Upper lobe of left lung (tissue), 4 donors: ENCODE measurements around the gene SAXO2.
"Not testable (repeated sequence)": the region's sequence is repeated elsewhere in the genome, so short reads cannot be mapped to it uniquely, and the experiment has no call there.

Experiments
- EP300 ChIP-seq, 4 donors: sonication (generic); formaldehyde crosslinking; IDR thresholded peaks; one replicate each; pipeline ENCODE4 v1.5.1; 2017; ENCODE audit warnings: antibody characterized with exemption in 4 of 4, control low read depth in 2 of 4
- POLR2A ChIP-seq, 4 donors: fragments of 450-650 bp; IDR thresholded peaks; one replicate each; pipeline ENCODE4 v1.5.1; 2016 to 2017; ENCODE audit warnings: antibody characterized with exemption in 4 of 4, mild to moderate bottlenecking in 2 of 4
- TF ChIP-seq, protein P1 (sequence below), 6 experiments: fragments of 450-650 bp in 4 of 6; fragments of 200-600 bp in 2 of 6; sonication (generic) in 2 of 6; IDR thresholded peaks; one replicate each; pipeline ENCODE4 v1.5.1; 2016 to 2019; ENCODE audit warnings: antibody characterized with exemption in 6 of 6

GRCh38 chr15:82326896-82327295 is 64.3 kb downstream of the SAXO2 start:
- TF ChIP-seq, protein P1, sequence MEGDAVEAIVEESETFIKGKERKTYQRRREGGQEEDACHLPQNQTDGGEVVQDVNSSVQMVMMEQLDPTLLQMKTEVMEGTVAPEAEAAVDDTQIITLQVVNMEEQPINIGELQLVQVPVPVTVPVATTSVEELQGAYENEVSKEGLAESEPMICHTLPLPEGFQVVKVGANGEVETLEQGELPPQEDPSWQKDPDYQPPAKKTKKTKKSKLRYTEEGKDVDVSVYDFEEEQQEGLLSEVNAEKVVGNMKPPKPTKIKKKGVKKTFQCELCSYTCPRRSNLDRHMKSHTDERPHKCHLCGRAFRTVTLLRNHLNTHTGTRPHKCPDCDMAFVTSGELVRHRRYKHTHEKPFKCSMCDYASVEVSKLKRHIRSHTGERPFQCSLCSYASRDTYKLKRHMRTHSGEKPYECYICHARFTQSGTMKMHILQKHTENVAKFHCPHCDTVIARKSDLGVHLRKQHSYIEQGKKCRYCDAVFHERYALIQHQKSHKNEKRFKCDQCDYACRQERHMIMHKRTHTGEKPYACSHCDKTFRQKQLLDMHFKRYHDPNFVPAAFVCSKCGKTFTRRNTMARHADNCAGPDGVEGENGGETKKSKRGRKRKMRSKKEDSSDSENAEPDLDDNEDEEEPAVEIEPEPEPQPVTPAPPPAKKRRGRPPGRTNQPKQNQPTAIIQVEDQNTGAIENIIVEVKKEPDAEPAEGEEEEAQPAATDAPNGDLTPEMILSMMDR (IDR thresholded peaks at IDR 0.05) = not testable (repeated sequence)
- not testable (repeated sequence) for TF ChIP-seq EP300, POLR2A (IDR thresholded peaks at IDR 0.05)
